HepG2 (cell line): ENCODE results near the gene DLX6. TPM values are rescaled to one million over a fixed set of nuclear protein-coding genes. Genes with fewer than 3 reads are reported as not detected.
A peak's percentile ranks its signal among the peaks of the same experiment; 100 is the strongest.

ENCODE experiments used
- AHR ChIP-seq: IDR thresholded peaks from 2 replicates; pipeline ENCODE4 v1.6.1; 2018; ENCODE audit warnings: missing genetic modification reagents, missing compliant biosample characterization
- ATF3 ChIP-seq: sonication (generic); formaldehyde crosslinking; IDR thresholded peaks from 2 replicates; pipeline ENCODE4 v1.4.0; 2020; ENCODE audit warnings: missing genetic modification reagents
- CREBL2 ChIP-seq: sonication (generic); formaldehyde crosslinking; IDR thresholded peaks from 2 replicates; pipeline ENCODE4 v1.8.1; 2023; ENCODE audit warnings: missing genetic modification reagents, mild to moderate bottlenecking, borderline replicate concordance
- FOSL2 ChIP-seq: sonication (generic); formaldehyde crosslinking; IDR thresholded peaks from 2 replicates; pipeline ENCODE4 v1.4.0; 2020; ENCODE audit warnings: missing genetic modification reagents
- FUBP1 ChIP-seq: sonication (generic); formaldehyde crosslinking; IDR thresholded peaks from 2 replicates; pipeline ENCODE4 v1.5.1; 2020; ENCODE audit warnings: missing genetic modification reagents, mild to moderate bottlenecking, borderline replicate concordance
- MAFK ChIP-seq, 2 experiments: IDR thresholded peaks in 1 of 2; conservative IDR thresholded peaks in 1 of 2; 2 replicates each; pipeline ENCODE4 v1.6.1; 2011; ENCODE audit warnings: improper control_type of control experiment in 2 of 2, low read length in 2 of 2
- MIER2 ChIP-seq: IDR thresholded peaks from 2 replicates; pipeline ENCODE4 v1.6.1; 2016; ENCODE audit warnings: missing biosample characterization, missing genetic modification reagents
- NFIB ChIP-seq: sonication (generic); formaldehyde crosslinking; IDR thresholded peaks from 2 replicates; pipeline ENCODE4 v1.9.0; 2021; ENCODE audit warnings: missing genetic modification reagents, mild to moderate bottlenecking, borderline replicate concordance
- NR2F2 ChIP-seq: IDR thresholded peaks from 2 replicates; pipeline ENCODE4 v1.6.1; 2012; ENCODE audit warnings: low read depth, inconsistent platforms, borderline replicate concordance
- ONECUT2 ChIP-seq: sonication (generic); formaldehyde crosslinking; IDR thresholded peaks from 2 replicates; pipeline ENCODE4 v1.4.0; 2020; ENCODE audit warnings: missing genetic modification reagents
- POGK ChIP-seq: sonication (generic); formaldehyde crosslinking; conservative IDR thresholded peaks from 2 replicates; pipeline ENCODE4 v1.8.0; 2022; ENCODE audit warnings: mild to moderate bottlenecking, moderate library complexity, missing genetic modification reagents
- POLR2AphosphoS5 ChIP-seq: IDR thresholded peaks from 2 replicates; pipeline ENCODE4 v1.6.1; 2012; ENCODE audit warnings: low read depth, low read length
- U2AF1 ChIP-seq: fragments of 200-400 bp; formaldehyde crosslinking; optimal IDR thresholded peaks from 2 replicates; pipeline ENCODE3; 2017; ENCODE audit warnings: mild to moderate bottlenecking, low read depth, low read length
- ZFP41 ChIP-seq: sonication (generic); formaldehyde crosslinking; IDR thresholded peaks from 2 replicates; pipeline ENCODE4 v1.4.0; 2020; ENCODE audit warnings: mild to moderate bottlenecking, missing genetic modification reagents, borderline replicate concordance
- ZFX ChIP-seq: sonication (generic); formaldehyde crosslinking; IDR thresholded peaks from 2 replicates; pipeline ENCODE4 v1.4.0; 2020; ENCODE audit warnings: mild to moderate bottlenecking, low read depth, missing genetic modification reagents, moderate library complexity
- ZNF205 ChIP-seq: IDR thresholded peaks from 2 replicates; pipeline ENCODE4 v1.6.1; 2018; ENCODE audit warnings: missing biosample characterization, missing genetic modification reagents
- ZNF576 ChIP-seq: sonication (generic); formaldehyde crosslinking; IDR thresholded peaks from 2 replicates; pipeline ENCODE4 v1.4.0; 2020; ENCODE audit warnings: mild to moderate bottlenecking, missing genetic modification reagents
- ZNF710 ChIP-seq: sonication (generic); formaldehyde crosslinking; IDR thresholded peaks from 2 replicates; pipeline ENCODE4 v1.5.0; 2020; ENCODE audit warnings: mild to moderate bottlenecking, missing genetic modification reagents, borderline replicate concordance
- ZNF746 ChIP-seq: sonication (generic); formaldehyde crosslinking; IDR thresholded peaks from 2 replicates; pipeline ENCODE4 v1.8.0; 2022; ENCODE audit warnings: mild to moderate bottlenecking, missing genetic modification reagents
- ZNF747 ChIP-seq: sonication (generic); formaldehyde crosslinking; IDR thresholded peaks from 2 replicates; pipeline ENCODE4 v1.8.1; 2023; ENCODE audit warnings: missing genetic modification reagents, mild to moderate bottlenecking, borderline replicate concordance
- polyA plus RNA-seq, 8 experiments: library from polyadenylated mRNA; depleted of rRNA in 3 of 8; stranded (reverse) in 7 of 8; unstranded in 1 of 8; fragments of >200 nt; fragmentation: Illumina TruSeq in 4 of 8; extraction: Trizol in 4 of 8; gene quantifications; 2 replicates each; pipeline versions ENCODE4 v1.2.1 to v1.2.3, GENCODE V29; 2011 to 2016; ENCODE audit warnings: low read depth in 4 of 8, missing spikeins in 1 of 8, mixed read lengths in 1 of 8; ENCODE audit not compliant: insufficient read depth in 1 of 8
- total RNA-seq, 5 experiments: library from RNA; depleted of rRNA; stranded (reverse); fragments of >200 nt; fragmentation: Illumina TruSeq; extraction: Trizol; gene quantifications; 2 replicates each; pipeline ENCODE4 v1.2.3, GENCODE V29; 2016; ENCODE audit warnings: low read depth in 1 of 5
- TF ChIP-seq, protein P1 (sequence below): sonication (generic); formaldehyde crosslinking; IDR thresholded peaks from 2 replicates; pipeline ENCODE4 v1.5.1; 2020; ENCODE audit warnings: mild to moderate bottlenecking, missing genetic modification reagents, moderate library complexity

DLX6 gene
- total and polyA plus RNA-seq, 2 of the 13 experiments (the other 11 are each of a cell fraction or from before 2014, with no cell fraction given): 3.5 to 5.5 TPM

DNA sequence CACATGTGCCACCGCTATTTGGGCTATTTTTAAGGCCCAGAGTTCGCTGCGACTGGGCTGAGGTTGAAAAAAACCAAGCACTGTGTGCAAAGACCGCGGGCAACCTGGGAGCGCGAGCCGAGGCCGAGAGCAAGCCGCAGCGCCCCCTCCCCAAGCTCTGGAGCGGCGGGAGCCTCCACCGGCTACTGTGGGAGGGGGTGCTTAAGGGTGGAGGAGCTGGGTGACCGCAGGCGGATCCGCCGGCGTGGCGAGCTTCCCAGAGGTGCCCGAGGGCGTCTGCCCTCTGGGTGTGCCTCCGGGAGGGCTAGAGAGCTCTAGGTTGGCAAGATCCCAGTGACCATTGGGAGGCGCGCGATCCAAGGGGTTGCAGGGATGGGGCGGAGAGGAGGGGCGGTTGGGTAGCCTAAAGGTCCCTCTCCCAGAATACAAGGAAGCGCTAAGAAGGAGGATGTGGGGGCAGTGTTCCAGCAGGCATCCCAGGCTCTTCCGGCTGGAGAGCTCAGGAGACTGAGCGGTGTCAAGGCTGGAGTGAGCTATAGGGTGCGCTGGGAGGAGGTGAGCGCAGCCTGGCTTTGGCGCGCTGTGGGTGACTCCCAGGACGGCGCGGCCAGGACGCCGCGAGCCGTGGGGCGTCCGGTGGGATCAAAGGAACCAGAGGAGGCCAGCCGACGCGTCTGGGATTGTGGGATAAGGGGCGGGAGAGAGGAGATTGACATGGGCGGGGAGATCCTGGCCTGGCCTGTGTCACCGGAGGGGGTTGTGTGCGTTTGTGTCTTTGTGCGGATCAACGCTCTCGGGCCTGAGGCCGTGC, 11.2 kb downstream of the DLX6 start (continued):
- 0 out of 2 replicates have a peak, but pooled peaks have one; percentile 64 for TF ChIP-seq POLR2AphosphoS5
- no peak for TF ChIP-seq ZNF710 (CRISPR knock-in tag)
- no peak for TF ChIP-seq ATF3
- TF ChIP-seq U2AF1: no peak
- no peak for TF ChIP-seq ZFP41 (CRISPR knock-in tag)
- TF ChIP-seq NR2F2: no peak
- 0 out of 2 replicates have a peak, but pooled peaks have one; percentile 48 for TF ChIP-seq ZNF576 (CRISPR knock-in tag)
- TF ChIP-seq MIER2 (CRISPR knock-in tag): no peak
- TF ChIP-seq ZNF205 (CRISPR knock-in tag): no peak
- peak; percentile 38; the same call in 1 of the 2 replicates for TF ChIP-seq POGK (CRISPR knock-in tag)
- TF ChIP-seq ZNF746 (CRISPR knock-in tag): no peak
- TF ChIP-seq AHR (CRISPR knock-in tag): 0 out of 2 replicates have a peak, but pooled peaks have one; percentile 7
- no peak for TF ChIP-seq MAFK (conservative IDR thresholded peaks at IDR 0.05 in 1 of 2, IDR thresholded peaks at IDR 0.05 in 1 of 2; ENCODE audit: low read length in 2 of 2)
- peak; percentile 87 for TF ChIP-seq ZFX (CRISPR knock-in tag)
- TF ChIP-seq NFIB (CRISPR knock-in tag): no peak
- TF ChIP-seq ONECUT2 (CRISPR knock-in tag): no peak
- TF ChIP-seq FOSL2 (CRISPR knock-in tag): peak; percentile 21; the same call in 1 of the 2 replicates
- no peak for TF ChIP-seq CREBL2
- no peak for TF ChIP-seq ZNF747 (CRISPR knock-in tag)
- TF ChIP-seq FUBP1 (CRISPR knock-in tag): no peak
- TF ChIP-seq, protein P1, sequence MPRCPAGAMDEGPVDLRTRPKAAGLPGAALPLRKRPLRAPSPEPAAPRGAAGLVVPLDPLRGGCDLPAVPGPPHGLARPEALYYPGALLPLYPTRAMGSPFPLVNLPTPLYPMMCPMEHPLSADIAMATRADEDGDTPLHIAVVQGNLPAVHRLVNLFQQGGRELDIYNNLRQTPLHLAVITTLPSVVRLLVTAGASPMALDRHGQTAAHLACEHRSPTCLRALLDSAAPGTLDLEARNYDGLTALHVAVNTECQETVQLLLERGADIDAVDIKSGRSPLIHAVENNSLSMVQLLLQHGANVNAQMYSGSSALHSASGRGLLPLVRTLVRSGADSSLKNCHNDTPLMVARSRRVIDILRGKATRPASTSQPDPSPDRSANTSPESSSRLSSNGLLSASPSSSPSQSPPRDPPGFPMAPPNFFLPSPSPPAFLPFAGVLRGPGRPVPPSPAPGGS (CRISPR knock-in tag): no peak
